Thoracic aorta (tissue), 2 donors: ENCODE results near the gene TUBA3C. TPM values are rescaled to one million over a fixed set of nuclear protein-coding genes. Genes with fewer than 3 reads are reported as not detected.

Experiments used
- ATAC-seq: fragments of 150-250 bp; one replicate; pipeline ENCODE4 v1.8.0; 2017; ENCODE audit warnings: low read depth; ENCODE audit not compliant: insufficient number of reproducible peaks, low FRiP score
- DNase-seq: peaks from one replicate; pipeline ENCODE4 v3.0.0-alpha.2; 2020; ENCODE audit warnings: low spot score
- H3K27ac ChIP-seq, 2 donors: fragments of 200-600 bp; sonication (generic); 1 replicate in 1 of 2; 2 replicates in 1 of 2; pipeline ENCODE4 v1.5.1; 2016; ENCODE audit warnings: mild to moderate bottlenecking in 2 of 2, moderate library complexity in 2 of 2
- H3K27me3 ChIP-seq: fragments of 200-600 bp; sonication (generic); replicated peaks from 2 replicates; pipeline ENCODE4 v1.6.0; 2016; ENCODE audit warnings: mild to moderate bottlenecking; ENCODE audit not compliant: insufficient read depth
- H3K36me3 ChIP-seq: fragments of 200-600 bp; sonication (generic); one replicate; pipeline ENCODE4 v1.5.1; 2016
- H3K4me1 ChIP-seq, 2 donors: fragments of 200-600 bp; sonication (generic); 1 replicate in 1 of 2; 2 replicates in 1 of 2; pipeline versions ENCODE4 v1.5.1 to v1.6.0; 2016; ENCODE audit warnings: low read depth in 2 of 2, mild to moderate bottlenecking in 1 of 2; ENCODE audit not compliant: control insufficient read depth in 1 of 2
- H3K4me3 ChIP-seq: fragments of 200-600 bp; sonication (generic); 2 replicates; pipeline ENCODE4 v1.5.1; 2016; ENCODE audit warnings: mild to moderate bottlenecking
- H3K9me3 ChIP-seq: fragments of 200-600 bp; sonication (generic); 2 replicates; pipeline ENCODE4 v1.5.1; 2016
- CTCF ChIP-seq: fragments of 200-600 bp; sonication (generic); IDR thresholded peaks from one replicate; pipeline ENCODE4 v1.5.1; 2019; ENCODE audit warnings: antibody characterized with exemption
- total RNA-seq, 2 donors: library from RNA; depleted of rRNA; stranded (reverse); fragments of >200 nt; gene quantifications; one replicate each; pipeline versions ENCODE4 v1.1.0 to v1.2.3, GENCODE V29; 2016

TUBA3C gene
- total RNA-seq, 2 donors from 2014 or later = not detected

GRCh38 chr13:19156013-19156825 lies 25.4 kb downstream of the TUBA3C start:
- TF ChIP-seq CTCF = no peak
- Histone ChIP-seq H3K27ac (no peak overlapping the region), H3K9me3 (no peaks in the 10 kb centered on the region), H3K36me3 (no peaks in the 10 kb centered on the region), H3K27me3 (no peaks in the 10 kb centered on the region), H3K4me3 (no peak overlapping the region), H3K4me1 (no peaks in the 10 kb centered on the region)
- DNase-seq (no peak), ATAC-seq (no peak)

- DNase-seq (no peak), ATAC-seq (no peak)
- TF ChIP-seq CTCF = no peak
- H3K27ac ChIP-seq = no peak overlapping the region
- H3K36me3 ChIP-seq = no peaks in the 10 kb centered on the region
- H3K4me3 ChIP-seq = no peak overlapping the region
- no peaks in the 10 kb centered on the region for H3K4me1 ChIP-seq
- no peaks in the 10 kb centered on the region for H3K9me3 ChIP-seq
- H3K27me3 ChIP-seq = no peaks in the 10 kb centered on the region
These were observed 26.2 kb downstream of the TUBA3C start for GRCh38 chr13:19155321-19155861.

- no peaks in the 10 kb centered on the region for H3K9me3 ChIP-seq
- no peaks in the 10 kb centered on the region for H3K36me3 ChIP-seq
- H3K27me3 ChIP-seq = no peaks in the 10 kb centered on the region
- ATAC-seq = no peak
- no peak for DNase-seq
- no peak overlapping the region for H3K4me3 ChIP-seq
- H3K27ac ChIP-seq = no peak overlapping the region
- no peak for TF ChIP-seq CTCF
- no peaks in the 10 kb centered on the region for H3K4me1 ChIP-seq
These were observed 26.8 kb downstream of the TUBA3C start for GRCh38 chr13:19154843-19155242.

- TF ChIP-seq CTCF = no peak
- Histone ChIP-seq H3K27ac (no peak overlapping the region), H3K27me3 (no peaks in the 10 kb centered on the region), H3K4me1 (no peaks in the 10 kb centered on the region), H3K36me3 (no peaks in the 10 kb centered on the region), H3K9me3 (no peaks in the 10 kb centered on the region), H3K4me3 (no peak overlapping the region)
- DNase-seq (no peak), ATAC-seq (no peak)
These were observed 27.7 kb downstream of the TUBA3C start for GRCh38 chr13:19153782-19154450.

GRCh38 chr13:19152403-19152802 lies 29.2 kb downstream of the TUBA3C start:
- H3K27ac ChIP-seq = no peak overlapping the region
- H3K9me3 ChIP-seq = no peaks in the 10 kb centered on the region
- no peaks in the 10 kb centered on the region for H3K4me1 ChIP-seq
- no peaks in the 10 kb centered on the region for H3K36me3 ChIP-seq
- no peaks in the 10 kb centered on the region for H3K27me3 ChIP-seq
- TF ChIP-seq CTCF = no peak
- no peak overlapping the region for H3K4me3 ChIP-seq
- ATAC-seq (no peak), DNase-seq (no peak)
